AG08395 (cell line): ENCODE results near the gene IPO9.

ENCODE experiments used
- DNase-seq: peaks from one replicate; pipeline ENCODE4 v3.0.0; 2012; ENCODE audit warnings: mixed read lengths, low spot score

The IPO9 gene

GRCh38 chr1:201905234-201905890 lies 76.4 kb downstream of the IPO9 start:
- DNase-seq, result no peak

GRCh38 chr1:201906336-201906735 lies 77.4 kb downstream of the IPO9 start:
- DNase-seq, result no peak

GRCh38 chr1:201907621-201908020 lies 78.7 kb downstream of the IPO9 start:
- no peak for DNase-seq

DNA sequence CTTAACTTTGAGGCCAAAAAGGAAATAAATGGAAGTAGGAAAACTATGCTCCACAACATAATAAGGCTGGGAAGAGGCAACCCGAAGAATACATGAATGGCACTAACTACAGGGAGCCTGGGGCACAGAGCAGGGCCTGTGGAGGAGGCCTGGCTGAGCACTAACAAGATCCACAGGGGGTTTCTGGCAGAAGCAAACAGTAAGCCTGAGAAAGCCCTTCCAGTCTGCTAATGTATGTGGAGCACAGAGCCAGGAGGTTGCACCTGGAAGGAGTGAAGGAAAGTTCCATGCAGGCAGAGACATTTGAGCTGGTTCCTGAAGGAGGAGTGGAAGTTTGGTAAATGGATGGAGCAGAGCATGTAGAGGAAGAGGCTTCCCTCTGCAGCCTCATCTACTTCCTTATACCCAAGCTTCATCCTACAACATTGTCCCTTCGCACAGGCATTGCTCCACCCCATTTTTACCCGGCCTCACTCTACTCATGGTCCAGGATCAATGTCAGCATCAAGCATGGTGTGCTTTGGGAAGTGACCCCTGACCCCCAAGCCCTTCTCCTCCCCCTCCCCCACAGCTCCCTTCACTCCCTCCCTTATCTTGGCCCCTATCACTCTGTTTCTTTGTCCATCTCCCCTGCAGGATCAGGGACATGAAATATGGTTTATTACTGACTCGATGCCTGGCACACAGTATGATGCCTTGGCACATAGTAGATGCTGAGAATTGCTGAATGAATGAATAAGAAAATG lies 83.0 kb downstream of the IPO9 start:
- no peak for DNase-seq

- DNase-seq, result no peak
Observed at GRCh38 chr1:201912832-201913231, 83.9 kb downstream of the IPO9 start.

GRCh38 chr1:201914456-201915235 lies 85.7 kb downstream of the IPO9 start:
- DNase-seq, result no peak

DNA sequence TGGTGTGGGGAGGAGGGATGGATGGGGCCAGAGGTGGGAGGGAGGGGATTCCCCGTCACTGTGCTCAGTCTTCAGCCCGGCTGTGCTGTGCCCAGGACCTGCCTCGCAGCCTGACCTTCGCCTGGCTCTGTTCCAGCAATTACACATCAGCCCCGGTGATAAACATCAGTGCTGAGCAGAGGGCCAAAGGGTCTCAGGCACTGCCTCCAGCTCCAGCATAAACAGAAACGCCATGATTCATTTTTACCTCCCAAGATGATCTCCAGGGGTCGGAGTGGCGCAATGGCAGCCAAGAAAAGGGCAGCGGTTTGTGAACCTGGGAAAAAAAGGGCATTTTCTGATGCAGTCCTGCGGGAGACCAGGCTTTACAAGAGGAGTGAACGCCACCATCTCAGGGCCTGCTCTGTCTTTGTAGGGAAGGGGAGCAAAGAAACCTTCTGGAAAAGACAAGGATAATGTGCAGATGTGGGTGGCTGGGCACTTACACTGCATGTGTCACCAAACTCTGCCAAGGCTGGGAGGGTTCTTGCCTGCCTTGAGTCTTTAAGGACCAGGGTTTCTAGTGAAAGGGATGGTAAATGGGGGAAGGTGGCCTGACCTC lies 87.8 kb downstream of the IPO9 start:
- DNase-seq, result peak; percentile 61

DNA sequence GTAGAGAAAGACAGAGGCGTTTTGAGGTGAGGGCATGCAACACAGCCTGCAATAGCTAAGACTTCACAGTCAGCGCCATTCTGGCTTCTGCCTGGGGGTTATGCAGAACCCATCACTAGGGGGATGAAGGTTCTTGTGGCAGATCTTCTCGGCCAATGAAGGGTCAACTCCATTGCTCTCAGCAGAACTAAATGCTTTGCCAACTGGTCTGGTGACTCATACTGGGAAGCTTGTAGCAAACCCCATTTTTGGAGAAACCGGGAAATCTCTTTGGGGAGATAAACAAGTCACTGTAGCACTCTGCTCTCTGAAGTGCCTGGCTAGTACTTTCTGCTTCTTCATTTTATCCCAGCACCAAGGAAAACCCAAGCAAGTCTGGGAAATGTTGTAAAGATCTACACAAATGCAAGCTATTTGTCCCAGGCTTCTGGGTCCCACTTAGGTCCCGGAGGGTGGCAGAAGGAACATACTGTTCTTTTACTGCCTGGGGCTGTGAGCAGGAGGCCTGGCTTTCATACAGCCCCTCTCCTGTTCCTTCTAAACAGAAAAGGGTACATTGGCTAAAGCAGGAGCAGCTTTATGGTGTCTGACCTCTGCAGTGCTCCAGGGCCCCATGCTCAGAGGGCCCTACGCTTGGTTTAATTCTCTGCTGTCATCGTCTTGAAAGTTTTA lies 88.5 kb downstream of the IPO9 start:
- peak; percentile 79 for DNase-seq

- no peak for DNase-seq
Observed at GRCh38 chr1:201918343-201918742, 89.4 kb downstream of the IPO9 start.

DNA sequence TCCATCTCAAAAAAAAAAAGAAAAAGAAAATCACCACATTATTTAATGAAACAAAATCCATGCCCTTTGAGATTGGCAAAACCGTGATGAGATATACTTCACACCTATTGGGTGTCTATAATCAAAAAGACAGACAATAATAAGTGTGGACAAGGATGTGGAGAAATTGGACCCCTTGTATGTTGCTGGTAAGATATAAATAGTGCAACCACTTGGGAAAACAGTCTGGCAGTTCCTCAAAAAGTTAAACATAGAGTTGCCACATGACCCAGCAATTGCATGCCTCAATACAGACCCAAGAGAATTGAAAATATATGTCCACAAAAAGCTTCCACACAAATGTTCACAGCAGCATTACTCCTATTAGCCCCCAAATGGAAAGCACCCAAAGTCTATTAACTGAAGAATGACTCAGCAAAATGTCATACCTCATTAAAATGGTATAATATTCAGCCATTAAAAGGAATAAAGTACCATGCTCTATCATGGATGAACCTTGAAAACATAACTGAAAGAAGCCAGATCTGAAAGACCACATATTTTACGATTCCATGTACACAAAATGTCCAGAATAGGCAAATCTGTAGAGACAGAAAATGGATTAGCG lies 93.1 kb downstream of the IPO9 start:
- DNase-seq, result no peak

DNA sequence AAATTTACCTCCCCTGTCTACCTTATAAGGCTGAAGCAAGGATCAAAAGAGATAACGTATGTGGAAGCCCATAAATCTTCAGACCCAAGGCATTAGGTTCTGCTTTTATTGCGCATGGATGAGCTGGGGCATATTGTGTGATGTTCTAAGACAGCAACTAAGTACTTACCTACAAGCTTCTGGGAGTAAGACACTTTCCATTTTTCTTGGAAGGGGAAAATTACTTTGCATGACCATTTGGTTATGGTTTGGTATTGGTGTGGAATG lies 96.3 kb downstream of the IPO9 start:
- no peak for DNase-seq

- DNase-seq, result no peak
Observed at GRCh38 chr1:201925981-201926645, 97.2 kb downstream of the IPO9 start.

- DNase-seq, result no peak
Observed at GRCh38 chr1:201928266-201928665, 99.3 kb downstream of the IPO9 start.

GRCh38 chr1:201930137-201930536 lies 101.2 kb downstream of the IPO9 start:
- no peak for DNase-seq

- DNase-seq, result no peak
Observed at GRCh38 chr1:201930803-201931202, 101.8 kb downstream of the IPO9 start.
